HL-60 (cell line): Measurements from ENCODE around the gene AQP1.

Experiments used
- POLR2AphosphoS5 ChIP-seq: IDR thresholded peaks from 2 replicates; pipeline ENCODE4 v1.6.1; 2012; ENCODE audit warnings: low read depth
- SPI1 ChIP-seq: IDR thresholded peaks from 2 replicates; pipeline ENCODE4 v1.6.1; 2012; ENCODE audit warnings: low read depth, mild to moderate bottlenecking, borderline replicate concordance

GRCh38 chr7:30920021-30920583 is 8.4 kb downstream of the AQP1 start:
- TF ChIP-seq SPI1 = no peak
- TF ChIP-seq POLR2AphosphoS5 = no peak
